Parathyroid adenoma (tissue), 2 donors: ENCODE measurements around the gene PCBP3.
"Not testable (repeated sequence)": the region's sequence is repeated elsewhere in the genome, so short reads cannot be mapped to it uniquely, and the experiment has no call there.

Experiments
- H2AFZ ChIP-seq: fragments of 300-600 bp; sonication (generic); one replicate; pipeline ENCODE4 v1.7.0; 2017; ENCODE audit warnings: antibody characterized with exemption, mild to moderate bottlenecking
- H3K27ac ChIP-seq: fragments of 300-600 bp; sonication (generic); one replicate; pipeline ENCODE4 v1.7.0; 2017
- H3K27me3 ChIP-seq: fragments of 300-600 bp; sonication (generic); one replicate; pipeline ENCODE4 v1.7.0; 2017; ENCODE audit warnings: low read length; ENCODE audit not compliant: control insufficient read depth, insufficient read depth
- H3K36me3 ChIP-seq: fragments of 300-600 bp; sonication (generic); one replicate; pipeline ENCODE4 v1.7.0; 2017; ENCODE audit warnings: low read length; ENCODE audit not compliant: control insufficient read depth, insufficient read depth
- H3K4me1 ChIP-seq: fragments of 300-600 bp; sonication (generic); one replicate; pipeline ENCODE4 v1.7.0; 2017; ENCODE audit warnings: control low read depth
- H3K4me2 ChIP-seq: fragments of 300-600 bp; sonication (generic); one replicate; pipeline ENCODE4 v1.7.0; 2017; ENCODE audit warnings: low read length
- H3K4me3 ChIP-seq: fragments of 300-600 bp; sonication (generic); one replicate; pipeline ENCODE4 v1.7.0; 2017; ENCODE audit warnings: low read depth, low read length
- H3K79me2 ChIP-seq: fragments of 300-600 bp; sonication (generic); one replicate; pipeline ENCODE4 v1.7.0; 2017; ENCODE audit warnings: control low read depth
- H3K9ac ChIP-seq: fragments of 300-600 bp; sonication (generic); one replicate; pipeline ENCODE4 v1.7.0; 2017; ENCODE audit warnings: mild to moderate bottlenecking
- H3K9me3 ChIP-seq: fragments of 300-600 bp; sonication (generic); one replicate; pipeline ENCODE4 v1.7.0; 2017; ENCODE audit warnings: low read length; ENCODE audit not compliant: control insufficient read depth
- TF ChIP-seq, protein P1 (sequence below): fragments of 300-600 bp; sonication (generic); IDR thresholded peaks from one replicate; pipeline ENCODE4 v1.7.0; 2017; ENCODE audit warnings: antibody characterized with exemption, mild to moderate bottlenecking
- donor health status: primary hyperparathyroidism.

Gene PCBP3

DNA sequence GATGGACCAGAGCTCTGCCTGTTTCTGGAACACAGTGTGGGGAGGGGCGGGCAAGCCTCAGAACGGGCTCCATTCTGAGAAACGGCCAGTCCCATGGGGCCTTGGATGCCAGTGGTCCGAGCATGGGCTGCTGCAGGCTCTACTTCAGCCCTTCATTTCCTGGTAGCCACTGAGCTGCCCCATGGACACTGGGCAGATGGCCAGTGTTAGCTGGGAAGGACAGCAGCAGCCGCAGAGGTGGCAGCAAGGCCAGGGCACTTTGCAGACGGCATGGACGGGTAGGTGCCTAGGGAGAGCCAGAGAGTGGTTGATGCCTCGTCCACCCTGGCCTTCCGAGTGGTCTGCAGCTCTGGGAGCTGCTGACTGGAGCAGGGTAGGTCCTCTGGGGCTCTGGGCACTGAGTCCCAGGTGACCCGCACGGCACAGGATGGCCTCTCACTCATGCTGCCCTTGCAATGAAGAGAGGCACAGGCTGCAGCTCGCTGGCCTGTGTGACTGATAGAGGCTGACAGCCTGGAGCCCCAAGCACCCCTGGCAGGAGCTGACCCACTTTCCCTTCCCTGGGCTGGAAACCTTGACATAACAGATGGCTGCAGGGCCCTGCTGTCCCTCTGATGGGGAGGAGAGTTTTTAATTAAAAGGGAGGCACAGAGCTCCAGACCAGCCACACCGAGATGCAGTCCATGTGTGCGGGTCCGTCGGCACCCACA is 250.4 kb downstream of the PCBP3 start:
- Histone ChIP-seq H2AFZ (no peak overlapping the region), H3K27ac (no peak overlapping the region), H3K4me2 (no peak overlapping the region), H3K9ac (no peak overlapping the region), H3K27me3 (no peaks in the 10 kb centered on the region), H3K4me3 (no peak overlapping the region), H3K79me2 (no peaks in the 10 kb centered on the region), H3K36me3 (no peaks in the 10 kb centered on the region), H3K9me3 (no peaks in the 10 kb centered on the region), H3K4me1 (no peaks in the 10 kb centered on the region)
- TF ChIP-seq, protein P1, sequence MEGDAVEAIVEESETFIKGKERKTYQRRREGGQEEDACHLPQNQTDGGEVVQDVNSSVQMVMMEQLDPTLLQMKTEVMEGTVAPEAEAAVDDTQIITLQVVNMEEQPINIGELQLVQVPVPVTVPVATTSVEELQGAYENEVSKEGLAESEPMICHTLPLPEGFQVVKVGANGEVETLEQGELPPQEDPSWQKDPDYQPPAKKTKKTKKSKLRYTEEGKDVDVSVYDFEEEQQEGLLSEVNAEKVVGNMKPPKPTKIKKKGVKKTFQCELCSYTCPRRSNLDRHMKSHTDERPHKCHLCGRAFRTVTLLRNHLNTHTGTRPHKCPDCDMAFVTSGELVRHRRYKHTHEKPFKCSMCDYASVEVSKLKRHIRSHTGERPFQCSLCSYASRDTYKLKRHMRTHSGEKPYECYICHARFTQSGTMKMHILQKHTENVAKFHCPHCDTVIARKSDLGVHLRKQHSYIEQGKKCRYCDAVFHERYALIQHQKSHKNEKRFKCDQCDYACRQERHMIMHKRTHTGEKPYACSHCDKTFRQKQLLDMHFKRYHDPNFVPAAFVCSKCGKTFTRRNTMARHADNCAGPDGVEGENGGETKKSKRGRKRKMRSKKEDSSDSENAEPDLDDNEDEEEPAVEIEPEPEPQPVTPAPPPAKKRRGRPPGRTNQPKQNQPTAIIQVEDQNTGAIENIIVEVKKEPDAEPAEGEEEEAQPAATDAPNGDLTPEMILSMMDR, result no peak

DNA sequence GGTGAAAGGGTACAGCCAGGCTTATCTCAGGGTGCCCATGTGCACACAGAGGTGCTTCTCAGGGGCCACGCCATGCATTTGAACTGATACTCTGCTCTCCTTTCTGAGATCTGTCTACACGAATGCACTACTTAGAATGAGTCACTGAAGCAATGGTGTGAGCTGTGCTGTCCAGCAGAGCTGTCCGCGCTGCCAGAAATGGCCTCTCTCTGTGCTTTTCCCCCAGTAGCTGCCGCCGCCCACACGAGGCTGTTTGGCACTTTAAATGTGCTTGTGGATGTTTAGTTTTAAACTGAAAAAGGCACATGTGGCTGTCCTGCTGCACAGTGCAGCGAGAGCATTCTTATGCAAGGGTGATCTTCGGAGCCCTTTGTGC is 250.9 kb downstream of the PCBP3 start:
- TF ChIP-seq, protein P1, result no peak
- no peak overlapping the region for H3K4me2 ChIP-seq
- H3K79me2 ChIP-seq, result no peaks in the 10 kb centered on the region
- H2AFZ ChIP-seq, result no peak overlapping the region
- no peaks in the 10 kb centered on the region for H3K27me3 ChIP-seq
- H3K36me3 ChIP-seq, result no peaks in the 10 kb centered on the region
- no peak overlapping the region for H3K27ac ChIP-seq
- H3K9ac ChIP-seq, result no peak overlapping the region
- no peak overlapping the region for H3K4me3 ChIP-seq
- H3K4me1 ChIP-seq, result no peaks in the 10 kb centered on the region
- no peaks in the 10 kb centered on the region for H3K9me3 ChIP-seq

DNA sequence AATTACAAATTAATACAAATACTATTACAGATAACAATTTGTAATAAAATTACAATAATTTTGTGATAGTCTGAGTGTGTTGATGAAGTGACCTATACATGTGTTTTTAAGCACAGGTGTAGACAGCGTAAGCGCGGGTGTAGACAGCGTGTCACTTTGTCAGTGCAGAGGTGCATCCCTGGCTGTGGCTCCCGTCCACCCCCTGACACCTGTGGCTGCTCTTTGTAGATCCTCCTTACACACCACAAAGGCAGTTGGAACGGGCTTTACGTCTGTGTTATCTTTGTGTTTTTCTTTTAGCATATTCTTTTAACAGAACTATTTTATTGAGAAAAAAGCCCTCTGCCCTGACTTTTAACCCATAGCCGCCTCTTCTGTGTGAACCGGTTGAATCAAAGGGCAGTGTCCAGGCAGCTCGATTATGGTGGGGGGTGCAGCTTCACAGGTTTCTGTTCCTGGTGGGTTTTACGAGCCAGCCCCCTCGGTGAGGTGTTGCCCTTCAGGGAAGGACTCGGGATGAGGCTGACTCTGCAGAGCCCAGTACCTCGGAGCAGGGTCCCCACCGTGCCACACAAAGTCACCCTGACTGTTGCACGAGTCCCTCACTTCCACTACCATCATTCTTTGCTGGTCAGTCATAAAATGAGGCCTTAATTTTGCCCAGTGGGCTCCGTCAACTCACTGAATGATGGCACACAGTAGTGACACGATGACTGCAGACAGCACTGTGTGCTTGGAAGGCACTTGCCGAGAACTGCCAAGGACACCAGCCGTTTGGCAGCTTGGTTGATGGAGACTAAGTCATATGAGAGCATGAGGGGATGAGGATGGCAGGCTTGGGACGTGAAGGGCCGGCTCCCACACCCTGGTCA is 251.6 kb downstream of the PCBP3 start:
- Histone ChIP-seq H3K27me3 (no peaks in the 10 kb centered on the region), H3K4me2 (no peak overlapping the region), H3K79me2 (no peaks in the 10 kb centered on the region), H3K4me1 (no peaks in the 10 kb centered on the region), H3K9me3 (no peaks in the 10 kb centered on the region), H3K4me3 (no peak overlapping the region), H2AFZ (no peak overlapping the region), H3K36me3 (no peaks in the 10 kb centered on the region), H3K9ac (no peak overlapping the region), H3K27ac (no peak overlapping the region)
- TF ChIP-seq, protein P1, result no peak

DNA sequence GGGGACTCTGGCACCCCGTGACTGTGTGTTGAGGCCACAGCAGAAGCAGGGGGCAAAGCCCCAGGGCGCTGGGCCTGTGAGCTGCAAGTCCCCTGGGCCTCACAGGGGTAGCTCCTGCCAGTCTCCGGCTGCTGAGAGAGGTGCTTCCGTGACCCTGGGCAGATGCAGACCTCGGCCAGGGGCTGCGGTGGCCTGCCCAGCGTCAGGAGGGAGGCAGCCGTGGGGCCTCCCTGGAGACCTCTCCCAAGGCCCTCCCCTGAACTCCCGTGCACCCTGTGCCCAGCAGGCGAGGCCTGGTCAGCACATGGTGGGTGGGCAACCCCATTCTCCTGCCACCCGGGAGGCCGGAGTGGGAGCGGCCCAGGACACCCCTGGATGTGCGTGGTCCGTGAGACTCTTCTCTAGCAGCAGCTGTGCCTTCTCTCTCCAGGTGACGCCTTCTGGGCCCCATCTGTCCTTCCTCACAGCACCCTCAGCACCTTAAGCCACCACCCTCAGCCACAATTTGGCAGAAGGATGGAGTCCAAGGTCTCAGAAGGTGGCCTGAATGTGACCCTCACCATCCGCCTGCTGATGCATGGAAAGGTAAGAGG is 252.3 kb downstream of the PCBP3 start:
- Histone ChIP-seq H3K27ac (no peak overlapping the region), H3K4me1 (no peaks in the 10 kb centered on the region), H3K4me2 (no peak overlapping the region), H3K9ac (no peak overlapping the region), H2AFZ (no peak overlapping the region), H3K27me3 (no peaks in the 10 kb centered on the region), H3K4me3 (no peak overlapping the region), H3K36me3 (no peaks in the 10 kb centered on the region), H3K9me3 (no peaks in the 10 kb centered on the region), H3K79me2 (no peaks in the 10 kb centered on the region)
- TF ChIP-seq, protein P1, result no peak

DNA sequence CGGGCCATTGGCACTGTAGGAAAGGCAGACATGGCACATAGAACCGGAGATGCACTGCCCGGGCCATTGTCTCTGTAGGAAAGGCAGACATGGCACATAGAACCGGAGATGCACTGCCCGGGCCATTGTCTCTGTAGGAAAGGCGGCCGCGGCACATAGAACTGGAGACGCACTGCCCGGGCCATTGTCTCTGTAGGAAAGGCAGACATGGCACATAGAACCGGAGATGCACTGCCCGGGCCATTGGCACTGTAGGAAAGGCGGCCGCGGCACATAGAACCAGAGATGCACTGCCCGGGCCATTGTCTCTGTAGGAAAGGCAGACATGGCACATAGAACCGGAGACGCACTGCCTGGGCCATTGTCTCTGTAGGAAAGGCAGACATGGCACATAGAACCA is 252.9 kb downstream of the PCBP3 start:
- H3K27me3 ChIP-seq, H2AFZ ChIP-seq, H3K4me2 ChIP-seq, H3K79me2 ChIP-seq, H3K4me1 ChIP-seq, H3K9ac ChIP-seq, H3K9me3 ChIP-seq, H3K4me3 ChIP-seq, H3K27ac ChIP-seq, H3K36me3 ChIP-seq: not testable (repeated sequence)
